COR-L47 (cell line): ENCODE data around the gene DSE.

Experiments
- DNase-seq: peaks from one replicate; lab custom pipeline; 2025; lab: John Stamatoyannopoulos, UW

Gene DSE

DNA sequence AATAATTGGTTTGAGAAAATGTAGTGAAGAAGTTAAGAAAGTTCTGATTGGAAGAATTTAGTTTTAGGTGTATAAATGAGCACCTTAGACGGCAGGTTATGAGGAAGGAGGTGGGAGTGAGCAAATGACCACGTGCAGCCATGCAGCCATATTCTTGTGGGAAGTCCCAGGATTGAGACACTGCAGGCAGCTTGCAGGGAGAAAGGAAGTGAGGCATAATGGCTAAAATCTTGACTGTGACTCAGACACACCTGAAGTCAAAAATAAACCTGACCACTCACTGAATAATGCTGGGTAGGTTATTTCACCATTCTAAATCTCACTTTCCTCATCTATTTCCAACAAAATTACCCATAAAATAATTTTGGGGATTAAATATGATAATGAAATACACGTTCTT is 16.6 kb downstream of the DSE start:
- DNase-seq, result no peak

DNA sequence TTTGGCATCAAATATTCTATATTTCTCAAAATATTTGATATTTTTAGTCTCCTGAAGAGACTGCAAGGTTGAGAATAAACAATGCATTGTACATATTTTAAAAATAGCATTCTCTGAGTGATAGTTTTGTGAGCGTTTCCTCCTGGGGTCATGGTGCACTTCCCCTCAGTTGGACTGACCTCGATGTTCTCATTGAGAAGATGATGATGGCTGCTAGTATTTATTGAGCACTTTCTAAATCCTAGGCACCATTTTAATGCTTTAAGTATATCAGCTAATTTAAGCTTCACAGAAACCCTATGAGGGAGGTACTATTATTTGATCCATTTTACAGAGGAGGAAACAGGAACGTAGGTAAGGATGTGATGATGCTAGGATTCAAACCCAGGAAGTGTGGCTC is 18.2 kb downstream of the DSE start:
- DNase-seq, result no peak

- DNase-seq, result no peak
These were observed 18.6 kb downstream of the DSE start for GRCh38 chr6:116389357-116389756.

- DNase-seq, result no peak
These were observed 19.8 kb downstream of the DSE start for GRCh38 chr6:116390581-116390980.

DNA sequence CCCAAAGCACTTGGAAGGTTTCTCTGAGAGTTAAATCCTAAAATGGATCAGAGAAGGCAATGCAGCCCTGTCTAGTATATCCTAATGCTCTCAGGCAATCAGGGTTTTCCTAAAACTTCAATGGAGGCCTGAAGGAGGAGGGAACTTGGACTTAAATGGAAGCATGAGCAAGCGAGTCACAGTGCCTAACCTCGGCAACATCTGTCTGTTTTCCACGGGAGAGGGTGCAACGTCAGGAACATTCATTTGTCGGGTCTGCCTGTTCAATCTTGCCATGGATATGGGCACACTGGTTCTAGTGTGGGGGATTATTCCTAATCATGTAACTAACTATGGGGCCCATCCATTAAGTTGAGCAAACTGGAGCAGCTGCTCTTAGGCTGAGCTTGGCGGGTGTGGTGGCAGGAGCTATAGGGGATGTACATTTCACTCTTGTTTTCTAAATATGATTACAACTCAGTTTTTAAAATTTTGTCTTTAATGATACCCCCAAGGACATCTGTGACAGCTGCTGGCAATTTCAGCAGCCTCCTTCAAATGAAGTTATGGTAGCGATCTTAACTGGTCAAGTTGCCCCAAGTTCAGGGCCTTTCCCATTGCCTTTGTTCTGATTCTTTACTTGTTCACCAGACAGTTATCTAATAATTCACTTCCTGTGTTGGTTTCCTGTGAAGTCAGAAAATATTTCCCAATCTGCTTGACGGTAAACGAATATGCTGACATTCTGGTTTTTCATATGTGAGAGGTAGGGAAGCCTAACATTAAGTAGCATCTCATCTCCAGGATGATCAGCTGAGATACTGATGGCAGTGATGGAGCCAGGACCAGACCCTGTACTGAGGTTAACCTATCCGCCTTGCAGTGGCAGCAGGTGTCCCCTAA is 21.6 kb downstream of the DSE start:
- DNase-seq, result no peak

GRCh38 chr6:116393430-116393829 is 22.7 kb downstream of the DSE start:
- DNase-seq, result no peak

DNA sequence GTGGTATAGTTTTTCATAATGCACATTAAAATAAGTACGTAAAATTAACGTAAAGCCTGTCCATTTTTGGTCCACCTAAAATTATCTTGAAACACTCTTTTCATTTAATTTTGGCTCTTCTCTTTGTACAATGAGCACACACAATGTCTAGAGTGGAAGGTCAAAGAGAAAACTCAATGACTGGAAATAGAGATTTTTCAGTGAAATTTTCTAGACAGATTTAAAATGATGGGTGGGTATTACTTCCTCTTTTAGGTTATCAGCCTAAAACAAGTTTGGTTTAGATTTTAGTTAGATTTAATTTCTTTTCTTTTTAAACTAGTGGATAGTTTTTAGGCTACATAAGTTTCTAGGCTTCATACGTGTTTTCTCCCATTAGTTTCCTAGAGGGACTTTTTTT is 24.9 kb downstream of the DSE start:
- no peak for DNase-seq

DNA sequence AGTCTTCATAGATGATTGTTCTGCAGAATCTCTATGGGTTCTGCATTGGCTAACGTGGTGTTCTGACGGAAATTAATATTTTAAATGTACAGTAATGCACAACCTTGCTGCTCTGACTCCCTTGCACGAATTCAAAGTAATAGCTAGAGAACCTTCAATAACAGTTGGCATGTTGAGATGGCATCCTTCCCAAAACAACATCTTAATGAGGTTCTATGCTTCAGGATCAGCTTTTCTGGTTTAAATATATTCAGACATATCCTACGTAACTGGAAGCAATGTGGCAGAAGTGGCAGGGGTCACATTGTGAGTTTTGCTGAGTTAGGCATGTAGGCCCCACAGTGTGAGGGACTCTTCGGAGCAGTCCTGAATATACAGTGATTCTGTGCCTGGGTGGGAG is 25.7 kb downstream of the DSE start:
- no peak for DNase-seq

- no peak for DNase-seq
These were observed 27.2 kb downstream of the DSE start for GRCh38 chr6:116397914-116398313.

DNA sequence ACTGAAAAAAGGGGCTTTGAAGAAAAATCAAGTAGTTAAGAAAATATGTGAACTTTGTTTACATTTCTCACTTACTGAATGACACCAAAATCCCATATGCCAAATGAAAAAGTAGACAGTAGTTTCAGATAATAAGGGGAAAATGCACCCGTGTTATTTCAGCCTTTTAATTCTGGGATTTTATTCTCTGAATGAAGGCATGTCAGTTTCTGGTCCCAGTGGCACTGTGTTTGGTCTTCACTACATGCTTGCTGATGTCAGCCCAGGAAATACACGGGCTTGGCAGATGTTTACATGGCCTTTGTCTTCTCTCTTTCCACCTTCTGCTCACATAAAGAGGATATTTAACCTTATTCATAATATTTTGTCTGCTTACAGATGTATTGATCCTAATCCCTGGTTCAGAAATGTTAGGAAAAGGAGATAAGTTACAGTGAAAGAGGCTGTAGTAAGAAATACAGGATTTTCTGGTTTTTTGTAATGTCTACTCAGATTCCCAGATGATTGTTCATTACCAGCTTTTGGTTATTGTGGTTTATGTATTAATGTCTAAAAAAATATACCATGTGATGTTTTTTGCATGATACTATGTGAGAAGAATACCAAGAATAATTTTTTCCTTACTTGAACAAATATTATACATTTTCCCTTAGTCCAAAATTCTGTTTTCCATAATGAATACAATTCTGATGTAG is 27.7 kb downstream of the DSE start:
- no peak for DNase-seq

GRCh38 chr6:116399287-116399686 is 28.5 kb downstream of the DSE start:
- no peak for DNase-seq

DNA sequence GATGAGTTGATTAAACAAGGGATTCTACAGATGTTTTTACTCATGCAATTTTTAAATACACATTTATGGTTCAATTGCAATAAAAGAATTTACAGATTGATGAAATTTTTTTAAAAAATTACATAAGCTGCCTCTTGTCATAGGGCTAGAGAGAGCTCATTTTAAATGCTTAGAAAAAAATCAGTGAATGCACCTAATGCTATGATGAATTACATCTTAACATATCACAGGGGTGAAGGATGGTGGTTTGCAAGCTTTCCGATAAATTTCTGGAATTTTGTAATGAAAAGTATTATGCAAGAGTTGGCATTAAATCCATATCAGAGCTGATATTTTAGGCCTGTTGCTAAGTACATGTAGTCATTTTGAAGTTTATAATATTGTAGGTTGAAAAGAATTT is 29.6 kb downstream of the DSE start:
- DNase-seq, result no peak

DNA sequence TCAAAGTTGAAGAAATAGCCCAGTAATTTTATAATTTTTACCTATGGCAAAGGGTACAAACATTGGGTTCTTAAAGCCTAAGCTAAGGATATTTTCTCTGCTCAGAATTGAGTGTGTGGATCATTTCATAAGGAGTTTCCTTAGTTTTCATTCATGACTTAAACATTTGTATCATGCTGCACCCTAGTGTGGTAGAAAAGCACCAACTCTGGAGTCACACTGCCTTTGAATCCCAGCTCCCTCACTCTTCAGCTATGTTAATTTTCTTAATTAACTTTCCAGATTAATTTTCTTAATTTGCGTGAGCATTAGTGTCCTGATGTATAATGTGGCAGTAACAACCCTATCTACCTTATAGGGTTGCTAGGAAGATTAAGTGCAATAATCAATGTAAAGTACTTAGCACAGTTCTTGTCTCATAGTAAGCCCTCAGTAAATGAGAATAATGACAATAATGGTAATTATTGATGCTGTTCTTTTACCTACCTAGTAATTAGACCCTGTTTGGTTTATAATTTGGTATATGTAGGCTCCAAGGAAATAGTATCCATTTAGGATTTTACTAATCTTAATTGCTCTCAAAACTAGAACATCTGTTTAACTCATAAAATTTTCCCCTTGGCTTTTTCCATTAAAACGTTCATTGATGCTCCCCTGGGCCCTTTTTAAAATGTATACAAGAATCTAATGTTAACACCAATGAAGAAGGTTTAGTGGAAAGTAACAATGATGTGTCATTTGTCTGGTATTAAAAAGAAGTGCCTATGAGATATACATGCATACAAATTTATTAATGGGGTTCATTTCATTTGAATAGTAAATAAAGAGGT is 31.6 kb downstream of the DSE start:
- DNase-seq, result no peak

- DNase-seq, result no peak
These were observed 32.5 kb downstream of the DSE start for GRCh38 chr6:116403205-116403604.

GRCh38 chr6:116404696-116405095 is 33.9 kb downstream of the DSE start:
- no peak for DNase-seq

GRCh38 chr6:116405138-116405537 is 34.4 kb downstream of the DSE start:
- no peak for DNase-seq

GRCh38 chr6:116405652-116406356 is 35.1 kb downstream of the DSE start:
- DNase-seq, result no peak

DNA sequence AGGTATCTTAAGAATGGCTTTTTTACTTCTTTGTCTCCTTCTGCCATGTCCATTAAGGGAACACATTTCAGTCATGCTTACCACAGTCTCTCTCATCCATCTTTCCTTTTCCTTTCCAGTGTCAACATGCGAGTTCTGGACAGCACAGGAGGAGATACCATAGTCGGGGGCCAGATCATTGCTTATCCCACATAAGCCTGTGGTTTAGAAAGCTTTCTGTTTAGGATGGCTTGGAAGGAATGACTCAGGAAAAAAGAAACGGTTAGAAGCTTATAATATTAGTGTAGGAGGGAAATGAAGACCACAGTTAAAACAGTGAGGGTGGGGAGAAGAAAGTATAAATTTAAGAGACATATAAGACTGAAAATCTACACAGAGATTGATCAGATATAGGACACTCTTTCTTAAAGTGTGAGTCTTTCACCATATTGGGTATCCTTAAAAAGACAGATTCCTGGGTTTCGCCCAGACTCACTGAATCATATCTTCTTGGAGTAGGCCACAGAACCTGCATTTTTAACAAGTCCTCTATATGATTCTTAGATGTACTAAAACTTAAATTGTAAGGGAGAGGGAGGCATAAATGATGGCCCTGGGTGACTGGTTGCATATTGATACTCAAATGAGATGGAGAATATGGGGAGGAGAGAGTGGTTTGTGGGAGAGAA is 36.1 kb downstream of the DSE start:
- DNase-seq, result no peak

GRCh38 chr6:116408491-116408890 is 37.7 kb downstream of the DSE start:
- DNase-seq, result no peak

GRCh38 chr6:116409756-116410155 is 39.0 kb downstream of the DSE start:
- DNase-seq, result no peak

DNA sequence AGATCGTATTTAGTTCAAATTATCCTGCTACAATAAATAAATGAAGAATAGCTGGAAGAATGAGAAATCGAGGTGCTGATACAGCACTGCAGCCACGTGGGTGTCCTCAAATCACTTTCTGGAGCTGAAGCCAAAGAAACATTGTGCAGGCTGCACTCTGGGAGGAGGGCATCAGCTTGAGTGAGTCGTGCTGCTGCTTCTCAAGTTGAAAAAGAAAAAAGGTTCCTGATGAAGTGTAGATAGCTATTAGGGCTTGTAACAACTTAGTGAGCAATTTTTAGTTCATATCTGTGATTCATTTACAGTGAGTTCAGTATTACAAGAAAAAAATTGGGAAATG is 40.5 kb downstream of the DSE start:
- DNase-seq, result no peak

DNA sequence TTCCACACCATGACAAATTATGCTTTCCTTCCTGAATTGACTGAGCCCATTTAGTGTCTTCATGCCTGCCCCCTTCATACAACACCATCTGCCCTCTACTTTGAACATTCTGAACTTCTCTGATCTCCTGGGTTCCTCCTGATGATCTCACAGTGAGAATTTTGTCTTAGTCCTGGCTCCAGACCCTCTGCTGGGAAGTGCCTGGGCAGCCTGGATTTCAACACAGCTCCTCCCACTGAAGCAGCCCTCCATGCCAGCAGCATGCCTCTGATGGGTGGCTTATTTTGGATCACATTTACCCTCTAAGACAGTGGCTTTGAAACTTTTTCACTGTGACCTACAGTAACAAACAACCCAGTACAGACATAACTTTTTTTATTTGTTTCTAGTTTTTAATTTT is 41.5 kb downstream of the DSE start:
- DNase-seq, result no peak
